BLaER1 (cell line): ENCODE data around the gene TWNK.

ENCODE experiments used
- H3K27ac ChIP-seq: shearing (Covaris generic); formaldehyde crosslinking; 2 replicates; pipeline ENCODE4 v1.8.1; 2022
- H3K27me3 ChIP-seq: shearing (Covaris generic); formaldehyde crosslinking; 2 replicates; pipeline ENCODE4 v1.8.1; 2022
- H3K36me3 ChIP-seq: shearing (Covaris generic); formaldehyde crosslinking; 2 replicates; pipeline ENCODE4 v1.8.1; 2022
- H3K4me1 ChIP-seq: shearing (Covaris generic); formaldehyde crosslinking; 2 replicates; pipeline ENCODE4 v1.8.1; 2022
- H3K4me2 ChIP-seq: shearing (Covaris generic); formaldehyde crosslinking; 2 replicates; pipeline ENCODE4 v1.8.1; 2022
- H3K4me3 ChIP-seq: shearing (Covaris generic); formaldehyde crosslinking; 2 replicates; pipeline ENCODE4 v1.8.1; 2022
- H3K9ac ChIP-seq: shearing (Covaris generic); formaldehyde crosslinking; 2 replicates; pipeline ENCODE4 v1.8.1; 2022
- H3K9me3 ChIP-seq: shearing (Covaris generic); formaldehyde crosslinking; 2 replicates; pipeline ENCODE4 v1.8.1; 2022
- H4K20me1 ChIP-seq: shearing (Covaris generic); formaldehyde crosslinking; 2 replicates; pipeline ENCODE4 v1.8.1; 2022
- Cebpa-rat ChIP-seq: shearing (Covaris generic); IDR thresholded peaks from 2 replicates; pipeline ENCODE4 v1.8.1; 2022

Gene TWNK

DNA sequence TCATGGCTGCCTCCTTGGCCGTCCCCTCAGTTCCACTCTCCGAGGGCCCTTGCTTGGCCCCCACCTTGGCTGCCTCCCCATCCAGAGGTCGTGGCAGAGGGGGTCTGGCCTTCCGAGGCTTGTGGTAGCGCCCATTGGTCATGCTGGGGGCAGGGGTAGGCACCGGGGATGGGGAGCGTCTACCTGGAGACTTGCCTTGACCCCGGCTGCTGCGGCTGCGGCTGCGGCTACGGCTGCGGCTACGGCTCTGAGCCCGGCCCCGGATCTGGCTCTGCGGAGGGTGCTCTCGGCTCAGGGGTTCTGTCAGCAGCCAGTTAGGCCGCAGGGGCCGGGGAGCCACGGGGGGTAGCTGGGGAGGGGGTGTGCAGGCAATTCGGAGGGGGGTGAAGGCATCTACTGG lies 23.0 kb downstream of the TWNK start:
- no peak overlapping the region for H3K4me3 ChIP-seq
- H3K27me3 ChIP-seq, result no peaks in the 10 kb centered on the region
- peaks cover 23% of the 10 kb centered on the region for H3K36me3 ChIP-seq
- no peaks in the 10 kb centered on the region for H3K9me3 ChIP-seq
- no peak overlapping the region for H3K27ac ChIP-seq
- H3K4me2 ChIP-seq, result no peak overlapping the region
- peaks cover 27% of the 10 kb centered on the region for H4K20me1 ChIP-seq
- no peak for TF ChIP-seq Cebpa-rat
- peaks cover 55% of the 10 kb centered on the region for H3K4me1 ChIP-seq
- no peak overlapping the region for H3K9ac ChIP-seq

DNA sequence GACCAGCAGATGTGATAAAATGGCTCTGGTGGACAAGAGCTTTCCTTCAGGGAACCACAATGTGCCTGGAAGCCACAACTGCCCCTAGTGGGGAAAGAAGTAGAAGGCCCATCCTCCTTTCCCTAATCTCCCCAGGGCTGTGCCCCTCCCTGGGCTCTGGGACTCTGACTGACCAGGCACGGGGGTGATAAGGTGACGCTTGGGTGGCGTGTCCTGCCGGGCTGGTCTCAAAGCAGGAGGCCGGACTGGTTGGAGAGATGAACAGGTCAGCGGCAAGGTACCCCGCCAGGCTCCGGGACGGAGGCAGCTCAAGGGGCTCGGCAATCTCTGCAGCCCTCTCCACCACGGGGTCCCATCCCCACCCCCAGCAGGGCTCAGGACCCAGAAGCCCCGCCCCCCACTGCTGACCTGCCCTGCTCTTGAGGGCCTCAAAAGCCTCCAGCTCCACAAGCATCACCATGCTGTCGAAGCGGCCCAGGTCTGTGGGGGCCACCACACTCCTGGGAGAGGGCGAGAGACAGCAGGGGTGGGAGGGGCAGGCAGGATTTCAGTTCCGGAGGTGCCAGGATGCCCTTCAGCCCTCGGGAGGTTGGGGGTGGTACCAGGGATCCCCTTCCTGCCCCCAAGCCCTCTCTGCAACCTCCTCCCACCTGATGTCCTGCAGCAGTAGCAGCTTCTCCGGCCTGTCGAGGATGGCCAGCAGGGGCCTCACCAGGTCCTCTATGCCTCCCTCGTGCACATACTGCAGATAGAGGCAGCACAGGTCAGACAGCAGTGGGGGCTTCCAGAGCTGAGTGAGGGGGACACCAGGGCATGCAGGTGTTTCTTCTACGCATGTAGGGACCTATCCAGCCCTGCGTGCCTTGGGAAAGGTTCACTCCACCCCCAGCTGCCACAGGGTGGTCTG lies 24.4 kb downstream of the TWNK start:
- no peak overlapping the region for H3K4me2 ChIP-seq
- H3K4me1 ChIP-seq, result peaks cover 66% of the 10 kb centered on the region
- no peaks in the 10 kb centered on the region for H3K9me3 ChIP-seq
- H3K27ac ChIP-seq, result no peak overlapping the region
- TF ChIP-seq Cebpa-rat, result no peak
- H3K9ac ChIP-seq, result no peak overlapping the region
- no peak overlapping the region for H3K4me3 ChIP-seq
- no peaks in the 10 kb centered on the region for H3K27me3 ChIP-seq
- peaks cover 8% of the 10 kb centered on the region for H3K36me3 ChIP-seq
- H4K20me1 ChIP-seq, result peaks cover 13% of the 10 kb centered on the region

DNA sequence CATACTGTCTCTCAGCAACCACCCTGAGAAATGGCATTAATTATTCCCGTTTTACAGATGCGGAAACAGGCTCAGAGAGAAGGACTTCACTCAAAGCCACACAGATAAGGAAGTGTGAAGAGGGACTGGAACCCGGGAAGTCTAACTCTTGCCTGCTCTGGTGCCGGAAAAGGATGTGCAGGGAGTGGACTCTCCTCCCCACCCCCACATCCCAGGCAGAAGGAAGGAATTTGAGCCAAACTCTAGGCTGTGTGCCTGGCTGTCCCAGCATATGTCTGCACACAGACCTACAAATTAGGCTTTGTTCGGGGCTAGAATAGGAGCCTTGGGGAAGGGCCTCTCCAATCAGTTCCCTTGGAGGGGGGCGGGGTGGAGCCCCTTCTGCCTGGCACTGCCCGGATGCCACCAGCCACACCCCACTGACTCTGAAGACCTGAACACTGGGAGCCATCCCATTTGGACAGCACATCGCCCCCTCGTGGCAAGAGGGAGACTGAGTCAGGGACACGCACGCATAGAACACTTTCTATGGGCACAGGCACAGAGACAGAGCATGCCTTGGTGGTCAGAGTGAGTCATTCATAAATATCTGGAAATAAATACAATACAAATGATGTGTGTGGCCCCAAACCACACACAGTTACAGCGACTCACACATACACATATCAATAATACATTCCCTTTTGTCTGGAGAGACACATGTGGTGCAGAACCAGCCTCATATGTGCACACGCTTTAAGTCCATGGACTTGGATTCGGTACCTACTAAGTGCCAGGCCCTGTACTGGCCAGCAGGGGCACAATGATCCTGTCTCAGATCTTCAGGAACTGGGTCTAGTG lies 25.4 kb downstream of the TWNK start:
- no peak for TF ChIP-seq Cebpa-rat
- Histone ChIP-seq H3K4me3 (no peak overlapping the region), H3K9ac (no peak overlapping the region), H3K36me3 (no peaks in the 10 kb centered on the region), H4K20me1 (peaks cover 4% of the 10 kb centered on the region; the same call in 1 of the 2 replicates), H3K4me2 (peak overlapping the region; percentile 59), H3K4me1 (peaks cover 66% of the 10 kb centered on the region), H3K27me3 (no peaks in the 10 kb centered on the region), H3K27ac (no peak overlapping the region), H3K9me3 (no peaks in the 10 kb centered on the region)

DNA sequence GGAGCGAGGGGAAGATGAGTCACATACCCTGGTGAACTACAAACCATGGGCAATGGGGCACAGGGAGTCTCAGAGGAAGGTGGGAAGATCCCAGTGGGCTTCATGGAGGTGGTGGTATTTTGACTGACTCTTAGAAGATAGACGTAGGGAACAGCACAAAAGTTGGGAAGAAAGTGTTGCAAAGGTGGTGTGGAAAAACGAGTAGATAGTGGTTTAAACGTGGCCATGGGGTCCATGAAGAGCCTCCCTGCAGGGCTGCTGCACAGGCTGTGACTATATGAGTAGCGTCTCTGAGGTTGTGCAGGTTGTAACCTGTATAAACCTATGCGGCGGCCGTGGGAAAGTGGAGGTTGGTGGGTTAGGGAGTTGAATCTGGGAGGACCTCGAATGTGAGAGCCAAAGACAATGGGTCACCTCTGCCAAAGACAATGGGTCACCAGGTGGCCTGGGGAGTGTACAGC lies 26.1 kb downstream of the TWNK start:
- Histone ChIP-seq H3K4me3 (no peak overlapping the region), H3K4me1 (peaks cover 68% of the 10 kb centered on the region), H4K20me1 (no peaks in the 10 kb centered on the region), H3K36me3 (no peaks in the 10 kb centered on the region), H3K4me2 (peak overlapping the region; percentile 59), H3K9me3 (no peaks in the 10 kb centered on the region), H3K27ac (no peak overlapping the region), H3K9ac (no peak overlapping the region), H3K27me3 (no peaks in the 10 kb centered on the region)
- TF ChIP-seq Cebpa-rat, result no peak

DNA sequence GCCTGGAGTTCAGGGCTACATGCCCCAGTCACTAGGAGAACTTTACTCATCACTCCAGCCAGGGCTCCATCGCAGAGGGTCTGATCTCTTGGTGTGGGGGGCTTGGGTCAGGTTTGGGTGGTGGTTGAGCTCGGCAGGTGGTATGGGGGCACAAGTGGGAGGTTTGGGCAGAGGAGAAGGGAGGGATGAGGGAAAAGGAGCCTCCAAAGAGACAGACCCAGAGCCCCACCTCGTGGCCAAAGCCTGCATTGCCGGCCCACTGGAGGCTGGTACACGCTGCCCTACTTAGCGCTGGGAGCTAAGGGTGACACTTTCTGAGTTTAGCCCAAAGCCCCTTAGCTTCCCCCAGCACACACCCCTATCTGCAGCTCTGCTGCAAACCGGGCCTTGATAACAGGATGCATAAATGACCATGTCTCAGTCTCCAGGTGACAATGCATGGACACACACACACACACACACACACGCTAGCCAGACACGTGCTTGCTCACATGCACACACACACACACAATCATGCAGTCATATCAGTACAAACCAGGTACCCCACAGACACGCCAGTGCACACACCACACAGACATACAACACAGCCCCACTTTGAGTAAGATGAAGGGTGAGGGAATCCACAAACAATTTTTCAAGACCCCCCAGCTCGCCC lies 27.0 kb downstream of the TWNK start:
- no peaks in the 10 kb centered on the region for H3K27me3 ChIP-seq
- no peaks in the 10 kb centered on the region for H3K9me3 ChIP-seq
- no peak overlapping the region for H3K27ac ChIP-seq
- no peak for TF ChIP-seq Cebpa-rat
- H3K9ac ChIP-seq, result no peak overlapping the region
- no peaks in the 10 kb centered on the region for H3K36me3 ChIP-seq
- H3K4me1 ChIP-seq, result peaks cover 69% of the 10 kb centered on the region
- H4K20me1 ChIP-seq, result no peaks in the 10 kb centered on the region
- H3K4me2 ChIP-seq, result peak overlapping the region; percentile 33
- no peak overlapping the region for H3K4me3 ChIP-seq

DNA sequence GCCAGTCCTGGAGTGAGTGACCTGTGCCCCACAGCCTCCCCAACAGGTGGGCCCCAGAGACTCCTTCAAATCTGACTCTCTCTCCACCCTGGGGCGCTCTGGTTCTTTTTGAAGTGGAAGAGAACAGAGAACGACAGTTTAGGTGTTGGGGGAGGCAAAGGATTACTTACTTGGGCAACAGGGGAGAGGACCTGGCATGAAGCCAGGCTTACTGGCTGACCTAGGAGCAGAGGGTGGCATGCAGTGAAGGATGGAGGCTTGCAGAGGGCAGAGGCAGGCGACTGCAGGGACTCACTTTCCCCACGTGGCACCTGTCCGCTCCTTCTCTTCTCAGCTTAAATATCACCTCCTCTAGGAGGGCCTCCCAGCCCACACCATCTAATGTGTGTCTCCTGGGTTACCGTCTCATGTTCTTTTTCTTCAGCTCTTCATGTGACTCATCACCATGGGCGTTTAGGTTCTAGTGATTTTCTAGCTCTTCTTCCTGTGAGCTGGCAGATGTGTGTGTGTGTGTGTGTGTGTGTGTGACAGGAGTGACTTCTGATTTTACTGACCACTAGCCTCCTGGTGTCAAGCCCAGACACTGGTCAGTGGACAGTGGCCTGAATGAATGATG lies 27.7 kb downstream of the TWNK start:
- TF ChIP-seq Cebpa-rat, result no peak
- Histone ChIP-seq H3K9ac (no peak overlapping the region), H4K20me1 (no peaks in the 10 kb centered on the region), H3K4me2 (peak overlapping the region; percentile 33; the same call in 1 of the 2 replicates), H3K27ac (no peak overlapping the region), H3K27me3 (no peaks in the 10 kb centered on the region), H3K9me3 (no peaks in the 10 kb centered on the region), H3K4me3 (no peak overlapping the region), H3K4me1 (peaks cover 76% of the 10 kb centered on the region), H3K36me3 (no peaks in the 10 kb centered on the region)

DNA sequence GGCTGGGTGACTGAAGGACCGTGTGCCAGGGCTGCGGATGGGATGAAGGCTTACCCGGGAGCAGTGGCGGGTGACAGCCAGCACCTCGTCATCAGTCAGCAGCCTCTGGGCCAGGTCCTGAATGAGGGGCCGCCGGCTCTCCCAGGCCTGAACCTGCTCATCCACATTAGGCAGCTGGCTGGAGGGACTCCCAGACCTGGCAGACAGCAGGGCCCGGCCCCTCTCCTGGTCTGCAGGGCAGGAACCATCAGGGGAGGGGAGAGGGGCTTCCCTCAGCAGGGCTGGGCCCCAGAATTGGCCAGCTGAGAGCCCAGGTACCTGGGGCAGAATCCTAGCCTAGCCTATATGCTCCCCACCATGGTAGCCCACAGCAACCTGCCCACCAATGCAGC lies 28.2 kb downstream of the TWNK start:
- H3K4me1 ChIP-seq, result peaks cover 81% of the 10 kb centered on the region
- H3K4me3 ChIP-seq, result no peak overlapping the region
- no peaks in the 10 kb centered on the region for H3K9me3 ChIP-seq
- H3K4me2 ChIP-seq, result peak overlapping the region; percentile 99; the same call in 1 of the 2 replicates
- H3K36me3 ChIP-seq, result no peaks in the 10 kb centered on the region
- no peak overlapping the region for H3K9ac ChIP-seq
- H3K27me3 ChIP-seq, result no peaks in the 10 kb centered on the region
- H3K27ac ChIP-seq, result no peak overlapping the region; the same call in 1 of the 2 replicates
- H4K20me1 ChIP-seq, result no peaks in the 10 kb centered on the region
- no peak for TF ChIP-seq Cebpa-rat

DNA sequence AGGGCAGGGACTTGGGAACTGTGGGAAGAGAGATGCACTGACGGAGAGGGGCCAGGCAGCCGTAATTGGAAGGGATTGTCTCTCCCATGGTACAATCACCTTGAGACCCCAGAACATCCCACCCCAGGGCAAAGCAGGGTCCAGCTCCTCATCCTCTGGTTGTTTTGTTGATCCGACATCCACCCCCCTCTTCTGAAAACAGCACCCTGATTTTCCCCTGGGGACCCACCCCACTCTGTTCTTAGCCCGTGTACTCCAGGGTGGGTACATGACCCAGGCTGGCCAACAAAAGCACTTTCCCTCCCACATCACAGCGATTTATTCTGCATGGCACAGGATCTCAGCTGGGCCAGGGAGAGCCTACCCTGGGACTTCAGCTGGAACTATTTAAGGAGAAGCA lies 29.5 kb downstream of the TWNK start:
- Histone ChIP-seq H3K9ac (peak overlapping the region; percentile 12; the same call in 1 of the 2 replicates), H3K4me3 (no peak overlapping the region), H3K9me3 (no peaks in the 10 kb centered on the region), H3K27ac (no peak overlapping the region), H3K4me1 (peaks cover 94% of the 10 kb centered on the region), H3K4me2 (peak overlapping the region; percentile 99), H3K27me3 (no peaks in the 10 kb centered on the region), H4K20me1 (no peaks in the 10 kb centered on the region), H3K36me3 (no peaks in the 10 kb centered on the region)
- no peak for TF ChIP-seq Cebpa-rat

DNA sequence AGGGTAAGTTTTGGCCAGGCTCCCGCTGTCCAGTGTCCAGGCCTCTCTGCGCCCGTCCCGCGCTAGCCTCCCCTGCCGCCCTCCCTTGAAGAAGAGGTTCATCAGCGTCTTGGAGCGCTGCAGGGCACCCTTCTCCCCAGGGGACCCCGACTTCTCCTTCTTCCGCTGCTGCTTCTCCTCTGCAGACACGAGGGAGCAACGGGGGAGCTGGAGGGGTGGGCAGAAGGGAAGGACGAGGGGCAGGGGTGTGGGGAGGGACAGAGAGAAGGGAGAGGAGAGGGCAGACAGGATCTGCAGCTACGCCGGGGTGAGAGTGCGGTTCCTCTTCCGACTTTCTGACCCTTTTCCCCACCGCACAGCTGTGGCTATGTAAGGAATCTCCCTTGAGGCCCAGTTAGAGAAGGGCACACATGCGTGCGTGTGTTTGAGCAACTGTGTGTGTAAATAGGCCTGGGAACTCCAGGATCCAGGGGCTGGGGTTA lies 30.8 kb downstream of the TWNK start:
- peak overlapping the region; percentile 99 for H3K4me2 ChIP-seq

More for the DNA sequence above, 30.8 kb downstream of the TWNK start:
- no peaks in the 10 kb centered on the region for H3K27me3 ChIP-seq
- no peaks in the 10 kb centered on the region for H4K20me1 ChIP-seq
- no peaks in the 10 kb centered on the region for H3K9me3 ChIP-seq
- H3K27ac ChIP-seq, result peak overlapping the region; percentile 95
- H3K36me3 ChIP-seq, result no peaks in the 10 kb centered on the region
- no peak for TF ChIP-seq Cebpa-rat
- peak overlapping the region; percentile 79 for H3K9ac ChIP-seq
- peak overlapping the region; percentile 63 for H3K4me3 ChIP-seq
- peaks cover 89% of the 10 kb centered on the region for H3K4me1 ChIP-seq
